ENCODE data around the gene SESN1. TPM values are rescaled to one million over a fixed set of nuclear protein-coding genes. Genes with fewer than 3 reads are reported as not detected.

Gene SESN1
- total RNA-seq, 1 experiment from 2014 or later, result 1.9 TPM

- H3K79me2 ChIP-seq (ENCODE audit: low read length), result no peaks in the 10 kb centered on the region
- DNase-seq, result no peak
- no peaks in the 10 kb centered on the region for H3K9me3 ChIP-seq (ENCODE audit: low read length)
- H3K9ac ChIP-seq (ENCODE audit: low read length), result no peak overlapping the region
- no peaks in the 10 kb centered on the region for H4K20me1 ChIP-seq (ENCODE audit: insufficient read depth, low read depth, low read length)
- no peaks in the 10 kb centered on the region for H3K36me3 ChIP-seq (ENCODE audit: insufficient read depth, low read length)
- no peaks in the 10 kb centered on the region for H3K27me3 ChIP-seq (ENCODE audit: low read length)
- no peak overlapping the region for H3K27ac ChIP-seq (ENCODE audit: low read length)
- no peak overlapping the region for H2AFZ ChIP-seq (ENCODE audit: low read length)
- H3K4me2 ChIP-seq (ENCODE audit: low read depth, low read length, poor library complexity, severe bottlenecking), result no peak overlapping the region
- no peaks in the 10 kb centered on the region for H3K9me2 ChIP-seq (replicated peaks; ENCODE audit: insufficient read depth, low read length)
- peaks cover 10% of the 10 kb centered on the region for H3K4me1 ChIP-seq (ENCODE audit: low read length)
- no peak overlapping the region for H3K4me3 ChIP-seq (ENCODE audit: low read length)
These were observed 46.5 kb downstream of the SESN1 start for GRCh38 chr6:109048176-109048575.

DNA sequence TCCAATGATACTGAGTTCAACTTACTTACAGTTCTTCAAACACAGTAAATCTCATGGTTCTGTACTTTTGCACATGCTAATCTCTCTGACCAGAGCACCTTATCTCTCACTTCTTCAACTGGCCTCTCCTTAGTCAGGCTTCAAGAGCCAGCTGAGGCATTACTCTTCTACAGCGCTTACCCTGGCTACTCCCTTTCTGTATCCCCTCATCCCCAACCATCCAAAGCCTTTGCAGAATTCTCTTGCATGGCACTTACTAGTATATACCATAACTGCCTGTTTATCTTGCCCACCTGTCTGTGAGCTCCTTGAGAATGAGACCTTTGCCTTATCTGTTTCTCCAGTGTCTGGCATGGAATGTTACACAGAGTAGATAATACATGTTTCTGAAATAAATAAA lies 49.2 kb downstream of the SESN1 start:
- no peak overlapping the region for H2AFZ ChIP-seq (ENCODE audit: low read length)
- H3K36me3 ChIP-seq (ENCODE audit: insufficient read depth, low read length), result no peaks in the 10 kb centered on the region
- no peaks in the 10 kb centered on the region for H3K9me3 ChIP-seq (ENCODE audit: low read length)
- no peaks in the 10 kb centered on the region for H3K4me1 ChIP-seq (ENCODE audit: low read length)
- H3K9me2 ChIP-seq (replicated peaks; ENCODE audit: insufficient read depth, low read length), result no peaks in the 10 kb centered on the region
- H3K9ac ChIP-seq (ENCODE audit: low read length), result no peak overlapping the region
- DNase-seq, result no peak
- no peaks in the 10 kb centered on the region for H3K79me2 ChIP-seq (ENCODE audit: low read length)
- no peak overlapping the region for H3K4me2 ChIP-seq (ENCODE audit: low read depth, low read length, poor library complexity, severe bottlenecking)
- no peaks in the 10 kb centered on the region for H4K20me1 ChIP-seq (ENCODE audit: insufficient read depth, low read depth, low read length)
- no peaks in the 10 kb centered on the region for H3K27me3 ChIP-seq (ENCODE audit: low read length)
- no peak overlapping the region for H3K4me3 ChIP-seq (ENCODE audit: low read length)
- no peak overlapping the region for H3K27ac ChIP-seq (ENCODE audit: low read length)

- Histone ChIP-seq H3K9me2 (replicated peaks; ENCODE audit: insufficient read depth, low read length) (no peaks in the 10 kb centered on the region), H3K4me1 (ENCODE audit: low read length) (peaks cover 10% of the 10 kb centered on the region), H3K4me2 (ENCODE audit: low read depth, low read length, poor library complexity, severe bottlenecking) (no peak overlapping the region), H3K36me3 (ENCODE audit: insufficient read depth, low read length) (no peaks in the 10 kb centered on the region), H3K9ac (ENCODE audit: low read length) (no peak overlapping the region), H3K27ac (ENCODE audit: low read length) (no peak overlapping the region), H4K20me1 (ENCODE audit: insufficient read depth, low read depth, low read length) (no peaks in the 10 kb centered on the region), H3K27me3 (ENCODE audit: low read length) (no peaks in the 10 kb centered on the region), H3K79me2 (ENCODE audit: low read length) (no peaks in the 10 kb centered on the region), H3K9me3 (ENCODE audit: low read length) (no peaks in the 10 kb centered on the region), H3K4me3 (ENCODE audit: low read length) (no peak overlapping the region), H2AFZ (ENCODE audit: low read length) (no peak overlapping the region)
- no peak for DNase-seq
These were observed 54.9 kb downstream of the SESN1 start for GRCh38 chr6:109039795-109040194.

DNA sequence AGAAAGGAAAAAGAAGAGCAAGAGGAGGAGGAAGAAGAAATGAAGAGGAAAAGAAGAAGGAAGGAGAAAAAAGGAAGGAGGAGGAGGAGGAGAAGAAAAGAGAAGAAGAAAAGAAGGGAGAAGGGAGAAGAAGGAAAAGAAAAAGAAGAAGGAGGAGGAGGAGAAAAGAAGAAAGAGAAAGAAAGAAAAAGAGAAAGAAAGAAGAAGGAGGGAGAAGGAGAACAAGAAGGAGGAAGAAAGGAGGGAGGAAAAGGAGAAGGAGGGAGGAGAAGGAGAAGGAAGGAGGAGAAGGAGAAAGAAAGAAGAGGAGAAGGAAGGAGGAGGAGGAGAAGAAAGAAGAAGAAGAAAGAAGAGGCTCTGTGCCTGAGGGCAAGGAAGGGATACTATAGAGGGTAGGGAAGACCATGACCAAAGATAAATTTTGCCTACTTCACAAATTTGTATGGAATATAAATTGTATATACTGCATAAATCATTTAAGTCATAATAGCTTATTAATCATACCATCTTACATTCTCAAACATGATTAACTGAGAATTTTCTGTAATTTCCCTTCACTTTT lies 55.7 kb downstream of the SESN1 start:
- no peaks in the 10 kb centered on the region for H3K79me2 ChIP-seq (ENCODE audit: low read length)
- peaks cover 10% of the 10 kb centered on the region for H3K4me1 ChIP-seq (ENCODE audit: low read length)
- no peak overlapping the region for H2AFZ ChIP-seq (ENCODE audit: low read length)
- no peaks in the 10 kb centered on the region for H3K9me3 ChIP-seq (ENCODE audit: low read length)
- H3K4me2 ChIP-seq (ENCODE audit: low read depth, low read length, poor library complexity, severe bottlenecking), result no peak overlapping the region
- no peaks in the 10 kb centered on the region for H3K36me3 ChIP-seq (ENCODE audit: insufficient read depth, low read length)
- H3K9ac ChIP-seq (ENCODE audit: low read length), result no peak overlapping the region
- no peak overlapping the region for H3K4me3 ChIP-seq (ENCODE audit: low read length)
- no peak overlapping the region for H3K27ac ChIP-seq (ENCODE audit: low read length)
- no peaks in the 10 kb centered on the region for H4K20me1 ChIP-seq (ENCODE audit: insufficient read depth, low read depth, low read length)
- no peaks in the 10 kb centered on the region for H3K27me3 ChIP-seq (ENCODE audit: low read length)
- no peaks in the 10 kb centered on the region for H3K9me2 ChIP-seq (replicated peaks; ENCODE audit: insufficient read depth, low read length)
- no peak for DNase-seq

DNA sequence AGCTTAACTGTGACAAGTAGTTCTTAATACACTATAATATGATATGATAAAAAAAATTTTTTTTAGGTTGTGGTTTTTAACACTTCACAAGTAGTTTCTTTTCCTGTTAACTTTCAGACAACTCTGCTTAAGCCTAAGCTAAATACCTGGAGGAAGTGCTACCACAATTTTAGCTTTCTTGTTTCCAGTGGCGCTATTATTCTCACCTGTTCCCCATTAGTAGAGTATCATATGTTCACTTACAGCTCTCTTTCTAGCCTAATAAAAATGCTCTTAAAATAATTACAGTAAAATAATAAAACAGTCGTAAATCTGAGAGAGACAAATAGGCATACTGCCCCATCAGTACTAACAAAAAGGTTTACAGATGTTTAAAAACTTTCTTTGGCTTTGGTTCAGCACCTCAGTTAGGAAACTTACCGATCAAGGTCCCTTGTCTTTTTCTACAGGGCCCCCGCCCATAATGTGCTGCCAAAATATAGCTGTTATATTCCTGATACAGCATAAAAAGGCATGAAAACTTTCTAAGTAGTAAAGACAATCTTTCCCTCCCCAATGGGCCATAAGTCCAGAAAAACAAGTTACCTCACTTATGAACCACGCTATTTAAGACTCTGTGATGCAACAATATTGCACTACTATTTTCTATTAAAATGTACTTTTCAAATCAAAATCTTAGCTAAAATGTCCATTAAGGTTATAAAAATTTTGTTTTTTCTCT lies 57.9 kb downstream of the SESN1 start:
- no peak overlapping the region for H3K9ac ChIP-seq (ENCODE audit: low read length)
- H3K4me3 ChIP-seq (ENCODE audit: low read length), result no peak overlapping the region
- no peak overlapping the region for H3K4me2 ChIP-seq (ENCODE audit: low read depth, low read length, poor library complexity, severe bottlenecking)

GRCh38 chr6:109034526-109034925 lies 60.1 kb downstream of the SESN1 start:
- no peaks in the 10 kb centered on the region for H3K27me3 ChIP-seq (ENCODE audit: low read length)

More for the DNA sequence above, 57.9 kb downstream of the SESN1 start:
- Histone ChIP-seq H3K9me3 (ENCODE audit: low read length) (no peaks in the 10 kb centered on the region), H3K27me3 (ENCODE audit: low read length) (no peaks in the 10 kb centered on the region), H3K4me1 (ENCODE audit: low read length) (peaks cover 10% of the 10 kb centered on the region), H4K20me1 (ENCODE audit: insufficient read depth, low read depth, low read length) (no peaks in the 10 kb centered on the region), H3K27ac (ENCODE audit: low read length) (no peak overlapping the region), H3K79me2 (ENCODE audit: low read length) (no peaks in the 10 kb centered on the region), H2AFZ (ENCODE audit: low read length) (no peak overlapping the region), H3K9me2 (replicated peaks; ENCODE audit: insufficient read depth, low read length) (no peaks in the 10 kb centered on the region), H3K36me3 (ENCODE audit: insufficient read depth, low read length) (no peaks in the 10 kb centered on the region)
- no peak for DNase-seq

GRCh38 chr6:109033655-109034054 lies 61.0 kb downstream of the SESN1 start:
- Histone ChIP-seq H3K79me2 (ENCODE audit: low read length) (no peaks in the 10 kb centered on the region), H3K27me3 (ENCODE audit: low read length) (no peaks in the 10 kb centered on the region), H3K9me2 (replicated peaks; ENCODE audit: insufficient read depth, low read length) (no peaks in the 10 kb centered on the region), H3K4me2 (ENCODE audit: low read depth, low read length, poor library complexity, severe bottlenecking) (no peak overlapping the region), H3K4me1 (ENCODE audit: low read length) (peaks cover 10% of the 10 kb centered on the region), H3K36me3 (ENCODE audit: insufficient read depth, low read length) (no peaks in the 10 kb centered on the region), H3K27ac (ENCODE audit: low read length) (no peak overlapping the region), H4K20me1 (ENCODE audit: insufficient read depth, low read depth, low read length) (no peaks in the 10 kb centered on the region), H3K9me3 (ENCODE audit: low read length) (no peaks in the 10 kb centered on the region), H3K4me3 (ENCODE audit: low read length) (no peak overlapping the region), H2AFZ (ENCODE audit: low read length) (no peak overlapping the region), H3K9ac (ENCODE audit: low read length) (no peak overlapping the region)
- no peak for DNase-seq

More at GRCh38 chr6:109034526-109034925, 60.1 kb downstream of the SESN1 start:
- Histone ChIP-seq H3K4me2 (ENCODE audit: low read depth, low read length, poor library complexity, severe bottlenecking) (no peak overlapping the region), H3K9me3 (ENCODE audit: low read length) (no peaks in the 10 kb centered on the region), H2AFZ (ENCODE audit: low read length) (no peak overlapping the region), H3K4me3 (ENCODE audit: low read length) (no peak overlapping the region), H3K4me1 (ENCODE audit: low read length) (peaks cover 10% of the 10 kb centered on the region), H3K36me3 (ENCODE audit: insufficient read depth, low read length) (no peaks in the 10 kb centered on the region), H3K9me2 (replicated peaks; ENCODE audit: insufficient read depth, low read length) (no peaks in the 10 kb centered on the region), H3K27ac (ENCODE audit: low read length) (no peak overlapping the region), H4K20me1 (ENCODE audit: insufficient read depth, low read depth, low read length) (no peaks in the 10 kb centered on the region), H3K79me2 (ENCODE audit: low read length) (no peaks in the 10 kb centered on the region), H3K9ac (ENCODE audit: low read length) (no peak overlapping the region)
- no peak for DNase-seq

- DNase-seq, result no peak
- Histone ChIP-seq H3K4me1 (ENCODE audit: low read length) (no peaks in the 10 kb centered on the region), H3K27ac (ENCODE audit: low read length) (no peak overlapping the region), H3K4me2 (ENCODE audit: low read depth, low read length, poor library complexity, severe bottlenecking) (no peak overlapping the region), H3K27me3 (ENCODE audit: low read length) (no peaks in the 10 kb centered on the region), H2AFZ (ENCODE audit: low read length) (no peak overlapping the region), H4K20me1 (ENCODE audit: insufficient read depth, low read depth, low read length) (no peaks in the 10 kb centered on the region), H3K9me2 (replicated peaks; ENCODE audit: insufficient read depth, low read length) (no peaks in the 10 kb centered on the region), H3K9me3 (ENCODE audit: low read length) (no peaks in the 10 kb centered on the region), H3K36me3 (ENCODE audit: insufficient read depth, low read length) (no peaks in the 10 kb centered on the region), H3K79me2 (ENCODE audit: low read length) (no peaks in the 10 kb centered on the region), H3K4me3 (ENCODE audit: low read length) (no peak overlapping the region), H3K9ac (ENCODE audit: low read length) (no peak overlapping the region)
These were observed 63.2 kb downstream of the SESN1 start for GRCh38 chr6:109031416-109031815.
